ENCODE measurements around the gene NOG. TPM values are rescaled to one million over a fixed set of nuclear protein-coding genes. Genes with fewer than 3 reads are reported as not detected.

Gene NOG
- total RNA-seq, 4 donors from 2014 or later, result 0.22 to 0.34 TPM; not detected in 2

DNA sequence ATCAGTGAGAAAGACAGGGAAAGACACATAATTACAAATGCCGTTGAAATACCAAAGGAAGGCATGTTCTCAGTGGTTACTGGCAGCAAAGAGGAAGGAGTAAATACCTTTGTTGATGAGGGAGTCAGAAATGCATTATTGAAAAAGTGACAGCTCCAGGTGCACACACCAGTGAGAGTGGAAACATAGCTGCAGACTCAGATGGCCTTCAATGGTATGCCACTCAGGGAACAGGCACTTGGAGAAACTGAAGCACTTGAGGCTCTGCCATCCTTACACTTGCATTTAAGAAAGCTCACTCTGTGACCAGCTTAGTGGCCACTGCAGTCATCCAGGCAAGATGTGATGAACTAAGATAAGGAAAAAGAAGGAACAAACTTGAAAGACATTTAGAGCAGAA is 29.9 kb downstream of the NOG start:
- TF ChIP-seq, protein P1, sequence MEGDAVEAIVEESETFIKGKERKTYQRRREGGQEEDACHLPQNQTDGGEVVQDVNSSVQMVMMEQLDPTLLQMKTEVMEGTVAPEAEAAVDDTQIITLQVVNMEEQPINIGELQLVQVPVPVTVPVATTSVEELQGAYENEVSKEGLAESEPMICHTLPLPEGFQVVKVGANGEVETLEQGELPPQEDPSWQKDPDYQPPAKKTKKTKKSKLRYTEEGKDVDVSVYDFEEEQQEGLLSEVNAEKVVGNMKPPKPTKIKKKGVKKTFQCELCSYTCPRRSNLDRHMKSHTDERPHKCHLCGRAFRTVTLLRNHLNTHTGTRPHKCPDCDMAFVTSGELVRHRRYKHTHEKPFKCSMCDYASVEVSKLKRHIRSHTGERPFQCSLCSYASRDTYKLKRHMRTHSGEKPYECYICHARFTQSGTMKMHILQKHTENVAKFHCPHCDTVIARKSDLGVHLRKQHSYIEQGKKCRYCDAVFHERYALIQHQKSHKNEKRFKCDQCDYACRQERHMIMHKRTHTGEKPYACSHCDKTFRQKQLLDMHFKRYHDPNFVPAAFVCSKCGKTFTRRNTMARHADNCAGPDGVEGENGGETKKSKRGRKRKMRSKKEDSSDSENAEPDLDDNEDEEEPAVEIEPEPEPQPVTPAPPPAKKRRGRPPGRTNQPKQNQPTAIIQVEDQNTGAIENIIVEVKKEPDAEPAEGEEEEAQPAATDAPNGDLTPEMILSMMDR (IDR thresholded peaks at IDR 0.05; ENCODE audit: low read depth), result no peak

DNA sequence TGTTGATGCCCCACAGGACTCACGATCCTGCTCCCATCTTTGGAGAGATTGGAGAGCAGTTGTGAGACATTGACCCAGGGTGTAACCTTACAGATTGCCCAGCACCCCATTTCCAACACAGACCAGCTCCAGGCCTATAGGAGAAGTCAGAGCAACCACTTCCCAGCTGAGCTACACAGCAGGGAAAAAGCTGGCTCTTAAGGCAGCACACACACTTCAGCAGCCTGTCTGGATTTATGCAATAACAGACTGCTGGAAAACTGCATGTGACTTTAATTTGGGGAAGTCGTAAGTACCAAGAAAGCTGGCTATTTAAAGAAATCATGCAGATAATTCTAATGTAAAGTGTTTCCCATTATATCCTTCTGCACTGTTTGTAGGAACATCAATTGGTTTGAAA is 30.8 kb downstream of the NOG start:
- TF ChIP-seq, protein P1 (IDR thresholded peaks at IDR 0.05; ENCODE audit: low read depth), result no peak

DNA sequence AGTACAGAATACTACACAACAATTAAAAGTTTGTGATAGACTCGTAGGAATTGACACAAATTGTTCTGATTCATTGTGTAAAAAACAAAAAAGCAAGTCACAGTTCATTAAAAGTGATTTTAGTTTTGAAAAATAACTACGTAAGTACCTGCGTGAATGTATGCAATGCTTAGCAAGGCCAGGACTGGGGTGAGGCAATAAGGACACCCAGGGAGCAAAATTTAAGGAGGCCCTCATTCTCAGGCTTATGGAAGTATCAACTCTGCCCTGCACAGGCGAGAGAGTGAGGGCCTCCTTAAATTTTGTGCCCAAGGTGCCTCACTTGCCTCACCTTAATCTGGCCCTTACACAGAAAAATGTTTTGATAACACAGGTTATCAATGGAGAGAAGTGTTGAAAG is 31.4 kb downstream of the NOG start:
- TF ChIP-seq, protein P1 (IDR thresholded peaks at IDR 0.05; ENCODE audit: low read depth), result no peak

DNA sequence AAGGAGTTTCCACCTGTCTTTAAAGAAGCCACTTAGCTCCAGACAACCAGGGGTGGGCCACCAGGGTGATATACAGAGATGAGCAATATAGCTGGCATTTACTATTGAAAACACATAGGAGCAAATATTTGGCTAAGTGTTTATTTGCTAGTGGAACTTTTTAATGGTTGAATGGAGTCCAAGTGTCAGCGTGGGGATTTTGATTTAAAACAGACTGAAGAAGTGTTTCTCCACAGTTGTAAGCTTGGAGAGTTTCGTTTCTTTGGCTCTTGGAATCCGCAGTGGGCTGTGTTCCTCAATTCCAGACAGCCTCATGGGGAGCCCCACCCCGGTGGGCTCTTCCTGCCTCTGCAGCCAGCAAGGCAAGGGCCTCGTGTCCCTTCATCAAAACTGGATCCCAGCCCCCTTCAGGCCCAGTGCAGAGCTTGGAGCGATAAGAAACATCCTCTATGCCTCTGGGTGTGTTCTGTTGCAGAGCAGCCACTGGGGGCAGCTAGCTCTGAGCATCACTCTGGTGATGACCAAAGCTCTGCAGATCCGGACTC is 36.1 kb downstream of the NOG start:
- TF ChIP-seq, protein P1 (IDR thresholded peaks at IDR 0.05; ENCODE audit: low read depth), result no peak

DNA sequence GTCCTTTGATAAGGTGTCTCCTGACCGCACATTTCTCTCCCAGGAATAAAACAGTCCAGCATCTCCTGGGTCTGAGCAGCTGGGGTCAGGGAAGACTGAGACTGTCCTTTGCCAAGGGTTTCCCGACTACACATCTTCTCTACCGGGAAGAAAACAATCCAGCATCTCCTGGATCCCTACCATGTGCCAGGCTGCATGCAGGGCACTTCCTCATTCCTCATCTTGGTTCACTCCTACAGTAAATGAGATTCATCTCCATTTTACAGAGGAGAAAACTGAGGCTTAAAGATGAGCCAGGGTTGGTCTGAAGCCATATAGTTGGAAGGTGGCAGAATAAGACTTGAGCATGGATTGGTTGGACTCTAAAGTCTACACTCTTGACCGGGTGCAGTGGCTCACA is 36.7 kb downstream of the NOG start:
- TF ChIP-seq, protein P1 (IDR thresholded peaks at IDR 0.05; ENCODE audit: low read depth), result no peak

DNA sequence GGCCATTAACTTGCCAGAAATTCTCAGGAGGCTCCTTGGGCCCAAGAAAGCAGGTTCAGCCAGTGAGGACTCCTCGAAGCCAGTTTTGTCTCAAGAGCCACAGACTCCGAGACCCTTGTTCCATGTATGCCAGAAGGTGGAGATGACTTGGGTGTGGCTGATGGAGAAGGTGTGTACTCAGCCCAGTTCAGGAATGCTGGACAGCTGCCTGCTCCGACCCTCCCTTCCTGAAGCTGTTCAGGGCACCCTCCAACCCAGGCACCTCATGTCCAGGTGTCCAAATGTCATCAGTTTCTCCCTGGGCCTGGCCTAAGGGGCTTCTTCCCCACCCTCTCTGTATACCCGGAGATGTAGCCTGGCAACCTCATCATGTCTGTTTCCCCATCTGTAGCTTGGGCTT is 40.2 kb downstream of the NOG start:
- TF ChIP-seq, protein P1 (IDR thresholded peaks at IDR 0.05; ENCODE audit: low read depth), result no peak

DNA sequence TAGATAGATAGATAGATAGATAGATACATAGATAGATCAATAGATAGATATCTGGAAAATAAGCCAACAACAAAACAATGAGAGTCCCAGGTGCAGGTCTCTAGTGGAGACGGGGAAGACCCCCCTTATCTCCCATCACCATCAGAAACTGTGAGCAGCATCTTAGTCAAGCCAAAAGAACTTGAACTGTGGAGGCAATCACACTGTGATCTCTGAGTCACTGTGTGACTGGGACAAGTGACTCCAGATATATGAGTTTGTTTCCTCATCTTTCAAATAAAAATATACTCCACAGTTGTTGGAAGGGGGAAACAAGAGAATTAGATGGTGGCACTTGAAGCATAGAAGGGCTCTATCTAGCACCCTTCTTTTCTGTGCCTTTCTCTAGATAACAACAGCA is 42.1 kb downstream of the NOG start:
- TF ChIP-seq, protein P1 (IDR thresholded peaks at IDR 0.05; ENCODE audit: low read depth), result no peak
